ENCODE results near the gene ZBTB18. TPM values are rescaled to one million over a fixed set of nuclear protein-coding genes. Genes with fewer than 3 reads are reported as not detected.

Gene ZBTB18
- total RNA-seq, 1 experiment from 2014 or later = 1.8 TPM

DNA sequence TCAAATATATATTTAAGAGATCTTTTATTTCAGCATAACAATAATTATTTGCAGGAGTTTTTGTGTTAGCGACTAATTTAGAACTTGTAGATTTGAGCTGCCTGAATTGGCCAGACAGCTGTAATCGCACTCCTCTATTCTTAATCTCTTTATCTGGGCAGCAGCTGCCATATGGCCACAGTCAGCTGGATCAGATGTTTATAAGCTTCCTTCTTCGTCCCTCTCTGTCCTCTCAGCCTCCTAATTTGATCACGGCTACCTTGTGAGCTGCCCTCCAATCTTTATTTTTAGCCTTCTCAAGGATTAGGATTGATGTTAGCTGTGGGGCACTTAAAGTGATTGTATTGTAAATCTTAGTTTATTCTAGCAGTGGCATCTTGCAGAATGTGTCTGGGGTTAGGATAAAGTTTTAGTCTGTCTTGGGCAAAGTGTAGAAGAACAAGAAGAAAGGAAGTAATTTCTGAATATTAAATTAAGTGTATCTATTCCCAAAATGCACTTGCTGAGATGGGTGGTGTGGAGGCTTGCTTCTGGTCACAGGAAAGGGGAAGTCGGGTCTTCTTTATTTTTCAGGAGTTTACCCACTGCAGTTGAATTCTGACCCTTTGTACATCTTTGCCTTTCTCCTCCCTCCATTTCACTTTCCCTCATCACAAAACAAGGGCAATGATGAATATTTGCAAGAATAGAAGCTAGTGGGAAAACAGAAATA, 1.1 kb downstream of the ZBTB18 start:
- Histone ChIP-seq H3K36me3 (ENCODE audit: control insufficient read depth in 1 of 2, insufficient read depth in 2 of 2, low read length in 2 of 2) (no peaks in the 10 kb centered on the region), H3K27ac (ENCODE audit: low read depth, low read length) (no peak overlapping the region), H3K4me3 (replicated peaks in 1 of 2; ENCODE audit: low read depth in 1 of 2, low read length in 2 of 2) (no peak overlapping the region), H3K4me1 (ENCODE audit: control insufficient read depth in 1 of 2, insufficient read depth in 2 of 2, low read length in 2 of 2) (peaks cover 5 to 11% of the 10 kb centered on the region in 2 experiments; a peak in 3 of 4 replicates), H3K27me3 (ENCODE audit: insufficient read depth, low read length) (peaks cover 44% of the 10 kb centered on the region), H3K9ac (ENCODE audit: low read length) (no peak overlapping the region), H2AFZ (ENCODE audit: low read depth, low read length, poor library complexity, severe bottlenecking) (no peak overlapping the region), H3K9me2 (ENCODE audit: insufficient read depth) (no peaks in the 10 kb centered on the region), H4K20me1 (ENCODE audit: insufficient read depth) (no peaks in the 10 kb centered on the region; the same call in 1 of the 2 replicates), H3K4me2 (ENCODE audit: low read length) (no peak overlapping the region), H3K79me2 (ENCODE audit: insufficient read depth, low read length) (no peaks in the 10 kb centered on the region), H3K9me3 (ENCODE audit: control insufficient read depth in 1 of 2, insufficient read depth in 1 of 2, low read depth in 1 of 2, low read length in 2 of 2) (no peaks in the 10 kb centered on the region)
- CTCF ChIA-PET = no interaction called here
- POLR2A ChIA-PET = no interaction called here
- DNase-seq (ENCODE audit: low read depth, low spot score) = no peak
- RAD21 ChIA-PET (ENCODE audit: low non-redundant PET in 1 of 2, low total read pairs in 2 of 2, uncharacterized antibody in 2 of 2, unreplicated experiment in 2 of 2) = no interaction called here
- TF ChIP-seq POLR2A (IDR thresholded peaks at IDR 0.05; ENCODE audit: borderline replicate concordance, extremely low read depth, insufficient read depth, insufficient read length) (no peak), ZFX (IDR thresholded peaks at IDR 0.05) (no peak), FOSL1 (IDR thresholded peaks at IDR 0.05; ENCODE audit: low read depth) (no peak), SRF (IDR thresholded peaks at IDR 0.05; ENCODE audit: low read depth) (no peak), JUND (IDR thresholded peaks at IDR 0.05) (no peak), YY1 (IDR thresholded peaks at IDR 0.05; ENCODE audit: extremely low read depth, insufficient replicate concordance, low read depth, low read length) (no peak), POLR2AphosphoS5 (IDR thresholded peaks at IDR 0.05; ENCODE audit: low read depth, low read length) (no peak), ELF1 (IDR thresholded peaks at IDR 0.05; ENCODE audit: borderline replicate concordance, low read depth) (no peak), SIN3A (IDR thresholded peaks at IDR 0.05; ENCODE audit: low read depth) (no peak)
- TF ChIP-seq, protein P1, sequence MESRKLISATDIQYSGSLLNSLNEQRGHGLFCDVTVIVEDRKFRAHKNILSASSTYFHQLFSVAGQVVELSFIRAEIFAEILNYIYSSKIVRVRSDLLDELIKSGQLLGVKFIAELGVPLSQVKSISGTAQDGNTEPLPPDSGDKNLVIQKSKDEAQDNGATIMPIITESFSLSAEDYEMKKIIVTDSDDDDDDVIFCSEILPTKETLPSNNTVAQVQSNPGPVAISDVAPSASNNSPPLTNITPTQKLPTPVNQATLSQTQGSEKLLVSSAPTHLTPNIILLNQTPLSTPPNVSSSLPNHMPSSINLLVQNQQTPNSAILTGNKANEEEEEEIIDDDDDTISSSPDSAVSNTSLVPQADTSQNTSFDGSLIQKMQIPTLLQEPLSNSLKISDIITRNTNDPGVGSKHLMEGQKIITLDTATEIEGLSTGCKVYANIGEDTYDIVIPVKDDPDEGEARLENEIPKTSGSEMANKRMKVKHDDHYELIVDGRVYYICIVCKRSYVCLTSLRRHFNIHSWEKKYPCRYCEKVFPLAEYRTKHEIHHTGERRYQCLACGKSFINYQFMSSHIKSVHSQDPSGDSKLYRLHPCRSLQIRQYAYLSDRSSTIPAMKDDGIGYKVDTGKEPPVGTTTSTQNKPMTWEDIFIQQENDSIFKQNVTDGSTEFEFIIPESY (IDR thresholded peaks at IDR 0.05; ENCODE audit: extremely low read depth, insufficient replicate concordance, low read length) = no peak
- TF ChIP-seq, protein P2, sequence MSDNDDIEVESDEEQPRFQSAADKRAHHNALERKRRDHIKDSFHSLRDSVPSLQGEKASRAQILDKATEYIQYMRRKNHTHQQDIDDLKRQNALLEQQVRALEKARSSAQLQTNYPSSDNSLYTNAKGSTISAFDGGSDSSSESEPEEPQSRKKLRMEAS (IDR thresholded peaks at IDR 0.05) = no peak
- TF ChIP-seq, protein P3, sequence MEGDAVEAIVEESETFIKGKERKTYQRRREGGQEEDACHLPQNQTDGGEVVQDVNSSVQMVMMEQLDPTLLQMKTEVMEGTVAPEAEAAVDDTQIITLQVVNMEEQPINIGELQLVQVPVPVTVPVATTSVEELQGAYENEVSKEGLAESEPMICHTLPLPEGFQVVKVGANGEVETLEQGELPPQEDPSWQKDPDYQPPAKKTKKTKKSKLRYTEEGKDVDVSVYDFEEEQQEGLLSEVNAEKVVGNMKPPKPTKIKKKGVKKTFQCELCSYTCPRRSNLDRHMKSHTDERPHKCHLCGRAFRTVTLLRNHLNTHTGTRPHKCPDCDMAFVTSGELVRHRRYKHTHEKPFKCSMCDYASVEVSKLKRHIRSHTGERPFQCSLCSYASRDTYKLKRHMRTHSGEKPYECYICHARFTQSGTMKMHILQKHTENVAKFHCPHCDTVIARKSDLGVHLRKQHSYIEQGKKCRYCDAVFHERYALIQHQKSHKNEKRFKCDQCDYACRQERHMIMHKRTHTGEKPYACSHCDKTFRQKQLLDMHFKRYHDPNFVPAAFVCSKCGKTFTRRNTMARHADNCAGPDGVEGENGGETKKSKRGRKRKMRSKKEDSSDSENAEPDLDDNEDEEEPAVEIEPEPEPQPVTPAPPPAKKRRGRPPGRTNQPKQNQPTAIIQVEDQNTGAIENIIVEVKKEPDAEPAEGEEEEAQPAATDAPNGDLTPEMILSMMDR (IDR thresholded peaks at IDR 0.05 in 2 of 3, conservative IDR thresholded peaks at IDR 0.05 in 1 of 3; ENCODE audit: borderline replicate concordance in 1 of 3, insufficient read depth in 1 of 3, low read depth in 2 of 3, low read length in 2 of 3) = no peak
- TF ChIP-seq, protein P4, sequence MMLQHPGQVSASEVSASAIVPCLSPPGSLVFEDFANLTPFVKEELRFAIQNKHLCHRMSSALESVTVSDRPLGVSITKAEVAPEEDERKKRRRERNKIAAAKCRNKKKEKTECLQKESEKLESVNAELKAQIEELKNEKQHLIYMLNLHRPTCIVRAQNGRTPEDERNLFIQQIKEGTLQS (IDR thresholded peaks at IDR 0.05) = no peak
- ATAC-seq = no peak
- BruUV-seq (replicated peaks) = no TSS peak
- intact Hi-C loops (cut with micrococcal nuclease) = no loop called here

Data from HCT116 (cell line).